Stimulated activated CD8-positive, alpha-beta memory T cell treated with anti-CD3 and anti-CD28 coated beads, Interleukin-4, amount 100 ng/mL, for 48 hours (primary cell): Measurements from ENCODE around the gene SHANK1.
"Not testable (repeated sequence)": the region's sequence is repeated elsewhere in the genome, so short reads cannot be mapped to it uniquely, and the experiment has no call there.

ENCODE experiments used
- DNase-seq: peaks from one replicate; pipeline ENCODE4 v3.0.0-alpha.2; 2020

The SHANK1 gene

DNA sequence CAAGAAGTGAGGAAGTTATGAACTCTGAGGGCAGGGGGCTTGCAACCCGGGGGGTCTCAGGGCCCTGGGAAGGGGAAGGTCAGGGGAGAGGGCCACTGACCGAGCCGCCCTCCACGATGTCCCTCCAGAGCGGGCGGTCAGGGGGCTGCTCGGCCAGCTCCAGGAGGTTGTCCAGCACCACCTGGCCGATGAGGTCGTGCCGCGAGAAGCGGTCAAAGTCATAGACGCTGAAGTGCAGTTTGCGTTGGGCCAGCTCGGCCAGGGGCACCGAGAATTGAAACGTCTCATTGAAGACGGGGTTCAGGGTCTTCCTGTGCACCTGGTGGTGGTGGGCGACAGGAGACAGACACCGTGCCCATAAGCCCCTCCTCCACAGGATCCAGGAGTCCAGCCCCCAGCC is 90.4 kb downstream of the SHANK1 start:
- no peak for DNase-seq

DNA sequence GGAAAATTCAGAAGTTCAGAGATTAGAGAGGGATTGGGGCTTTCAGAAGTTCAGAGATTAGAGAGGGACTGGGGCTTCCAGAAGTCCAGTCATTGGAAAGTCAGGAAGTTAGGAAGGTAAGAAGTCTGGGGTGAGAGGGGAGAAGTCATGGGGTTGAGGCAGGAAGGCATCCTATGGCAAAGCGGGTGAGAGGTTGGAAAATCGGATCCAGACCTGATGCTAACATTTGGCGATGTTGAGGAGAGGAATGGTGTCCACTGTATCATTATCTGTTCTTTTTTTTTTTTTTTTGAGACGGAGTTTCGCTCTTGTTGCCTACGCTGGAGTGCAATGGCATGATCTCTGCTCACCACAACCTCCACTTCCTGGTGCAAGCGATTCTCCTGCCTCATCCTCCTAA is 91.1 kb downstream of the SHANK1 start:
- no peak for DNase-seq

DNA sequence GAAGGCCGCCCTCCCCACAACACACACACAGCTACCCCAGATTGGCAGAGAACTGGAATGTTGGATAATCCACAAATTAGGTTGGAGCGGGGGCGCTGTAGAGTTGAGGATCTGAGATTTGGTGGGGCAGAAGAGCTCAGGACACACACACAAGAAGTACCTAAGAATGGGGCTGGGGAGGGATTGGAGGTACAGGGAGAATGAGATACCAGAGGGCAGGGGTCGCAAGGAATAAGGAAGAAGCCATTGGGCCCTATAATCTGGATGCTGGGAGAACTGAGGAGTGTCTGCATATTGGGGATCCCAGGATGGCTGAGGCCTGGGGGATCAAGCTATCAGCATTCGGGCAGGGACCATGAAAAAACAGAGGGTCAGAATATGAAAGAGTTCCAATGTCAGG is 91.5 kb downstream of the SHANK1 start:
- DNase-seq: no peak

DNA sequence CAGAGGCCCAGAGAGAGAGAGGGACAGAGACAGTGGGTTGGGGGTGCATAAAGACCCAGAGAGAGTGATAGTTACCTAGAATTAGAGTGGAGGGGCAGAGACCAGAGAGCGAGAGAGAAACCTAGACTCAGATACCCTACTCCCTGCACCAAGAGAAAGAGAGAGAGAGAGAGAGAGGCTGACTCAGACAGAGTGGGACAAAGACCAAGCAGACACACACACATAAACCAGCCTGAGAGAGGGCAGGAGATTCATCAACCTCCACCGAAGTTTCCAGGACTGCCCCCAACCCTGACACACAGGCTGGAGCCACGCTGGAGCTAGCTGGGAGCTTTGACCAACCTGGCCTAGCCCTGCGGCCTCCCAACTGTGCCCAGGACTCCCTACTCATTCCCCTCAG is 92.8 kb downstream of the SHANK1 start:
- DNase-seq: no peak

DNA sequence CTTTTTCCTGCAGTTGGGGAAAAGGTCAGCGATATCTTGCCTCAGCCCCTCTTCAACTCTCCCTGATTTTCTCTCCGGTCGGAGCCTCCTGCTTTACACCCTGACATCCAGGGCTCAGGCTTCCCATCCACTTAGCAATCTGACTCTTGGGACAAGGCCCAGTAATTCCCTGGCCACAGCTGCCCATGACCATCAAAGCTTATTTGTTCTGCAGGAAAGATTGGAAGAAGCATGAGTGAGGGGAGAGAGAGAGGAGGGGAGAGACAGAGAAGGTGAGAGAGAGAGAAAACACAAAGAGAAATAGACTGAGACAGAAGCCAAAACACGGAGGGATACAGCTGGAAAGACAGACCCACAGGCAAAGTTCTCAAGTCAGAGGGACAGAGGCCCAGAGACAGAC is 93.6 kb downstream of the SHANK1 start:
- no peak for DNase-seq

DNA sequence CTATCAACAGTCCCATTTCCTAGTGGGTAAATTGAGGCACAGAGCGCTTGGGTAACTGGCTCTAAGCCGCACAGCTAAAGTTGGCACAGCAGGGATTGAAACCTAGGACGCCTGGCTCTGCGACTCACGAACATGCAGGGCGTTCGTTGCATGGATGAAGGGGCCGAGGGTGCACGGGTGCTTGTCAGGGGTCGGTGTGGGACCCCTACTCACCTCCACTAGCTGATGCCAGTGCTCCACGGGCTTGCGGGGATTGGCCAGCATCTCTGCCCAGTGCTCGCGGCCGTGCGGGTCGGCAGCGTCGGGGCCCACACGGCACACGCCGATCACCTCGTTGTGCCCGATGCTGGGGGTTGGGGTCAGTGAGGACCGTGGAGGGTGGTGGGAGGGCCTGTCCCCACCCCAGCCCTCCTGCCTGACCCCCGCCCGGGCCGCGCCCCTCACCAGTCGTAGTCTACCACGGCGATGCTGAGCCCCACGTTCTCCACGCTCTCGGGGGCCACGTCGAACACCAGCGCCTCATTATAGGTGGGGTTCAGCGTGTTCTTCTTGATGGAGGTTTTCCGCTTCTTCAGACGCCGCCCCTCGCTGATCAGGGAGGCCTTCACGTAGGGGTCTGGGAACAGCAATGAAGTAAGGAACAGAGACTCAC is 94.5 kb downstream of the SHANK1 start:
- no peak for DNase-seq

DNA sequence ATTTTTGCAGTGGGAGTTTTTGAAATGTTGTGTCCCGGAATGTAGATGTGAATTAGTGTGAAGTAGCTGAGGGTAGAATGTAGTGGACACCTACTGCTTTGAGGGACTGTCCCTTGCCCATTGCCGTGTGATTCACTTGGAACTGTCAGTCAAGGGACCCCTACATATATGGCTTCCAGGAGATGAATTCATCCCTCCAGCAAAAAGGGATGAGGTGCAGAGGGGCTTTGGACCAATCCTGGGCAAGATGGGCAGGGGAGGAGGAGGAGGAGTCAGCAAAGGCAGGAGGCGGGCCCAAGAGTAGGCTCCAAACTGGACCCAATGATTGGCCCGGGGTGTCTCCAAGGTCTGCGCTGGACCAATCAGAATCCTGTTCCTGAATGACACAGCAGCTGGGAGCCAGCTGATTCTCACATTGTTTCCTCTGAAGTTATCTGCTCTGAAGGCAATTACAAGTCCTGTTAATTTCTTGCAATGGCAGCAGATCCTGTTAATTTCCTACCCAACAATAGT is 99.2 kb downstream of the SHANK1 start:
- DNase-seq: not testable (repeated sequence)

DNA sequence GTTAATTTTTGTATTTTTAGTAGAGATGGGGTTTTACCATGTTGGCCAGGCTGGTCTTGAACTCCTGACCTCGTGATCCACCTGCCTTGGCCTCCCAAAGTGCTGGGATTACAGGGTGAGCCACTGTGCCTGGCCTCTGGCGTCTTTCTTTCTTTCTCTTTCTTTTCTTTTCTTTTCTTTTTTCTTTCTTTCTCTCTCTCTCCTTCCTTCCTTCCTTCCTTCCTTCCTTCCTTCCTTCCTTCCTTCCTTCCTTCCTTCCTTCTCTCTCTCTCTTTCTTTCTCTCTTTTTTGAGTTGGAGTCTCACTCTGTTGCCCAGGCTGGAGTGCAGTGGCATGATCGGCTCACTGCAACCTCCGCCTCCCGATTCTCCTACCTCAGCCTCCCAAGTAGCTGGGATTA is 100.4 kb downstream of the SHANK1 start:
- DNase-seq: not testable (repeated sequence)

DNA sequence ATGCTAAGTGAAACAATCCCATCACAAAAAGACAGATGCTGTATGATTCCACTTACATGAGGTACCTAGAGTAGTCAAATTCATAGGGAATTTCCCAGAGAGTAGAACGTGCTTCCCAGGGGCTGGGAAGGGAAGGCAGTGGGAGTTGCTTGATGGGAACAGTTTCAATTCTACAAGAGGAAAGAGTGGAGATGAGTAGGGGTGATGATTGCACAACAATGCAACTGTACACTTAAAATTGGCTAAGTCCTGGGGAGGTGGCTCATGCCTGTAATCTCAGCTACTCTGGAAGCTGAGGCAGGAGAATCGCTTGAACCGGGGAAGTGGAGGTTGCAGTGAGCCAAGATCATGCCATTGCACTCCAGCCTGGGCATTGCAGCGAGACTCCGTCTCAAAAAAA is 101.2 kb downstream of the SHANK1 start:
- not testable (repeated sequence) for DNase-seq

DNA sequence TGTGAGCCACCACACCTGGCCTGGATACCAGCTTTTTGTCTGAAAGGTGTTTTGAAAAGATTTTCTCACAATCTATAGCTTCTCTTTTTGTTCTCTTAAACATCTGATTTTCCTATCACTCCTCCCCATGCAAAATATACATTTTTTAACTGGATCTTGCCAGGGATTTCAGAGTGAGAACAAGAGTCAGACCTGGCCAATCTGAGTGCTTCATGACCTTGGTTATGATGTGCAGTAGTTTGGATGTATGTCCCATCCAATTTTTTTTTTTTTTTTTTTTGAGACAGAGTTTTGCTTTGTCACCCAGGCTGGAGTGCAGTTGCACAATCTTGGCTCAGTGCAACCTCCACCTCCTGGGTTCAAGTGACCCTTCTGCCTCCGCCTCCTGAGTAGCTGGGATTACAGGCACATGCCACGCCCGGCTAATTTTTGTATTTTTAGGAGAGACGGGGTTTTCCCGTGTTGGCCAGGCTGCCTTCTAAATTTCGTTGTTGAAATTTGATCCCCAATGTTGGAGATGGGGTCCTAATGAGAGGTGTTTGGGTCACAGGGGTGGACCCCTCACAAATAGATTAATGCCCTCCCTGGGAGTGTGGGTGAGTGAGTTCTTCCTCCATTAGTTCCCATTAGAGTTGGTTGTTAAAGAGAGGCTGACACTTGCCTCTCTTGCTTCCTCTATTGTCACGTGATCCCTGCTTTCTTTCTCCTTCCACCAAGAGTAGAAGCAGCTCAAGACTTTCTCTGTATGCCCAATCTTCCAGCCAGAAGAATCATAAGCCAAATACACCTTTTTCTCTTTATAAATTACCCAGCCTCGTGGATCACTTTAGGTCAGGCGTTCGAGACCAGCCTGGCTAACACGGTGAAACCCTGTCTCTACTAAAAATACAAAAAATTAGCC is 106.8 kb downstream of the SHANK1 start:
- not testable (repeated sequence) for DNase-seq
